PC-3 (cell line): ENCODE results near the gene UNCX.
A peak's percentile ranks its signal among the peaks of the same experiment; 100 is the strongest.

Experiments used
- EZH2 ChIP-seq: fragments of 300-600 bp; sonication (generic); IDR thresholded peaks from one replicate; pipeline ENCODE4 v1.6.1; 2017; ENCODE audit warnings: antibody characterized with exemption, mild to moderate bottlenecking, low read length; ENCODE audit not compliant: unreplicated experiment
- EZH2phosphoT487 ChIP-seq: fragments of 300-600 bp; sonication (generic); IDR thresholded peaks from 2 replicates; pipeline ENCODE4 v1.6.1; 2018; ENCODE audit warnings: mild to moderate bottlenecking, antibody characterized with exemption, low read length, borderline replicate concordance
- TF ChIP-seq, protein P1 (sequence below): fragments of 300-600 bp; sonication (generic); conservative IDR thresholded peaks from 2 replicates; pipeline ENCODE4 v1.5.1; 2017; ENCODE audit warnings: antibody characterized with exemption, low read depth, mild to moderate bottlenecking, low read length

DNA sequence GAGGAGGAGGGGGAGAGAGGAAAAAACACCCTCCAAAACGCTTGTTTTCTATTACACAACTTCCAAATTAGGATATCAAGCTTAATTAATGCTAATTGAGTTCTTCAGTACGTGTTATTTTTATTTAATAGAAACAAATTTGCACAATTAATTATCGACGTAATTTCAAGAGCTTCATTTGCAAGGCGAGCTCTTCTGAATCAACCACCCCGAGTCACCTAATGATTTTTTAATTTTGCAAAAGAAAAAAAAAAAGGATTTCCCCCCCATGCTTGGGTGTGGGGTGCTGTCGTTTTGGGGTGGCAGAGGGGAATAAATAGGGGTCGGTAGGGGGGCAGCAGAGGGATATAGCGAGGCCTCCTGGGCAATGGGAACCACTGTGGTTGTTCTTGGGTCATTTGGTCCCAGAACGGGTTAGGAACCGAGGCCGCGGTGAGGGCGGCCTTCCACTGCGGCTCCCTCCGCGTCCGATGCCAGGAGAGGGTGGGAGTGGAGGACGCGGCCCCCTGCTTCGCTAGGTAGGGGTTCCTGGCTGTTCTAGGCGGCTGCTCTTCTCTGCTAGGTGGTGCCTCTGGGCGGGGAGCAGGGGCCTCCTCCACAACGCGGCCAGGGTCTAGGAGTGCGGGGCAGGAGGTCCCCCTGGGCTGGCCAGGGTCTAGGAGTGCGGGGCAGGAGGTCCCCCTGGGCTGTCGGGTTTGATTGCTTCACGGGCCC lies 7.3 kb downstream of the UNCX start:
- TF ChIP-seq, protein P1, sequence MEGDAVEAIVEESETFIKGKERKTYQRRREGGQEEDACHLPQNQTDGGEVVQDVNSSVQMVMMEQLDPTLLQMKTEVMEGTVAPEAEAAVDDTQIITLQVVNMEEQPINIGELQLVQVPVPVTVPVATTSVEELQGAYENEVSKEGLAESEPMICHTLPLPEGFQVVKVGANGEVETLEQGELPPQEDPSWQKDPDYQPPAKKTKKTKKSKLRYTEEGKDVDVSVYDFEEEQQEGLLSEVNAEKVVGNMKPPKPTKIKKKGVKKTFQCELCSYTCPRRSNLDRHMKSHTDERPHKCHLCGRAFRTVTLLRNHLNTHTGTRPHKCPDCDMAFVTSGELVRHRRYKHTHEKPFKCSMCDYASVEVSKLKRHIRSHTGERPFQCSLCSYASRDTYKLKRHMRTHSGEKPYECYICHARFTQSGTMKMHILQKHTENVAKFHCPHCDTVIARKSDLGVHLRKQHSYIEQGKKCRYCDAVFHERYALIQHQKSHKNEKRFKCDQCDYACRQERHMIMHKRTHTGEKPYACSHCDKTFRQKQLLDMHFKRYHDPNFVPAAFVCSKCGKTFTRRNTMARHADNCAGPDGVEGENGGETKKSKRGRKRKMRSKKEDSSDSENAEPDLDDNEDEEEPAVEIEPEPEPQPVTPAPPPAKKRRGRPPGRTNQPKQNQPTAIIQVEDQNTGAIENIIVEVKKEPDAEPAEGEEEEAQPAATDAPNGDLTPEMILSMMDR = no peak
- TF ChIP-seq EZH2 (peak; percentile 4), EZH2phosphoT487 (no peak; the same call in 1 of the 2 replicates)
